Parathyroid adenoma (tissue), 2 donors: ENCODE results near the gene AUTS2.

Experiments
- H2AFZ ChIP-seq: fragments of 300-600 bp; sonication (generic); one replicate; pipeline ENCODE4 v1.7.0; 2017; ENCODE audit warnings: antibody characterized with exemption, mild to moderate bottlenecking
- H3K27ac ChIP-seq: fragments of 300-600 bp; sonication (generic); one replicate; pipeline ENCODE4 v1.7.0; 2017
- H3K27me3 ChIP-seq: fragments of 300-600 bp; sonication (generic); one replicate; pipeline ENCODE4 v1.7.0; 2017; ENCODE audit warnings: low read length; ENCODE audit not compliant: control insufficient read depth, insufficient read depth
- H3K36me3 ChIP-seq: fragments of 300-600 bp; sonication (generic); one replicate; pipeline ENCODE4 v1.7.0; 2017; ENCODE audit warnings: low read length; ENCODE audit not compliant: control insufficient read depth, insufficient read depth
- H3K4me1 ChIP-seq: fragments of 300-600 bp; sonication (generic); one replicate; pipeline ENCODE4 v1.7.0; 2017; ENCODE audit warnings: control low read depth
- H3K4me2 ChIP-seq: fragments of 300-600 bp; sonication (generic); one replicate; pipeline ENCODE4 v1.7.0; 2017; ENCODE audit warnings: low read length
- H3K4me3 ChIP-seq: fragments of 300-600 bp; sonication (generic); one replicate; pipeline ENCODE4 v1.7.0; 2017; ENCODE audit warnings: low read depth, low read length
- H3K79me2 ChIP-seq: fragments of 300-600 bp; sonication (generic); one replicate; pipeline ENCODE4 v1.7.0; 2017; ENCODE audit warnings: control low read depth
- H3K9ac ChIP-seq: fragments of 300-600 bp; sonication (generic); one replicate; pipeline ENCODE4 v1.7.0; 2017; ENCODE audit warnings: mild to moderate bottlenecking
- H3K9me3 ChIP-seq: fragments of 300-600 bp; sonication (generic); one replicate; pipeline ENCODE4 v1.7.0; 2017; ENCODE audit warnings: low read length; ENCODE audit not compliant: control insufficient read depth
- CTCF ChIP-seq: fragments of 300-600 bp; sonication (generic); IDR thresholded peaks from one replicate; pipeline ENCODE4 v1.7.0; 2017; ENCODE audit warnings: antibody characterized with exemption, mild to moderate bottlenecking
- donor health status: primary hyperparathyroidism.

Gene AUTS2

GRCh38 chr7:69708857-69709256 lies 110.6 kb downstream of the AUTS2 start:
- no peaks in the 10 kb centered on the region for H3K36me3 ChIP-seq
- H3K9me3 ChIP-seq, result no peaks in the 10 kb centered on the region
- H3K79me2 ChIP-seq, result no peaks in the 10 kb centered on the region
- no peaks in the 10 kb centered on the region for H3K4me1 ChIP-seq
- H3K4me2 ChIP-seq, result no peak overlapping the region
- no peak overlapping the region for H3K4me3 ChIP-seq
- H2AFZ ChIP-seq, result no peak overlapping the region
- H3K27me3 ChIP-seq, result no peaks in the 10 kb centered on the region
- H3K27ac ChIP-seq, result no peak overlapping the region
- TF ChIP-seq CTCF, result no peak
- no peak overlapping the region for H3K9ac ChIP-seq

- Histone ChIP-seq H3K4me2 (no peak overlapping the region), H3K9me3 (no peaks in the 10 kb centered on the region), H3K4me1 (no peaks in the 10 kb centered on the region), H3K27ac (no peak overlapping the region), H3K36me3 (no peaks in the 10 kb centered on the region), H3K9ac (no peak overlapping the region), H2AFZ (no peak overlapping the region), H3K27me3 (no peaks in the 10 kb centered on the region), H3K4me3 (no peak overlapping the region), H3K79me2 (no peaks in the 10 kb centered on the region)
- TF ChIP-seq CTCF, result no peak
These were observed 112.6 kb downstream of the AUTS2 start for GRCh38 chr7:69710768-69711438.

GRCh38 chr7:69714886-69715576 lies 116.8 kb downstream of the AUTS2 start:
- Histone ChIP-seq H3K4me1 (no peaks in the 10 kb centered on the region), H3K4me2 (no peak overlapping the region), H2AFZ (no peak overlapping the region), H3K9me3 (no peaks in the 10 kb centered on the region), H3K9ac (no peak overlapping the region), H3K27me3 (no peaks in the 10 kb centered on the region), H3K79me2 (no peaks in the 10 kb centered on the region), H3K36me3 (no peaks in the 10 kb centered on the region), H3K4me3 (no peak overlapping the region), H3K27ac (no peak overlapping the region)
- TF ChIP-seq CTCF, result no peak

- Histone ChIP-seq H3K9ac (no peak overlapping the region), H3K27me3 (no peaks in the 10 kb centered on the region), H2AFZ (no peak overlapping the region), H3K4me3 (no peak overlapping the region), H3K79me2 (no peaks in the 10 kb centered on the region), H3K4me2 (no peak overlapping the region), H3K36me3 (no peaks in the 10 kb centered on the region), H3K4me1 (no peaks in the 10 kb centered on the region), H3K9me3 (no peaks in the 10 kb centered on the region), H3K27ac (no peak overlapping the region)
- no peak for TF ChIP-seq CTCF
These were observed 118.9 kb downstream of the AUTS2 start for GRCh38 chr7:69717221-69717620.

- Histone ChIP-seq H3K9me3 (no peaks in the 10 kb centered on the region), H3K36me3 (no peaks in the 10 kb centered on the region), H3K9ac (no peak overlapping the region), H2AFZ (no peak overlapping the region), H3K27ac (no peak overlapping the region), H3K4me2 (no peak overlapping the region), H3K79me2 (no peaks in the 10 kb centered on the region), H3K4me3 (no peak overlapping the region), H3K4me1 (no peaks in the 10 kb centered on the region), H3K27me3 (no peaks in the 10 kb centered on the region)
- no peak for TF ChIP-seq CTCF
These were observed 121.4 kb downstream of the AUTS2 start for GRCh38 chr7:69719717-69720116.
